Measurements from ENCODE around the gene OR51Q1. TPM values are rescaled to one million over a fixed set of nuclear protein-coding genes. Genes with fewer than 3 reads are reported as not detected.

Gene OR51Q1
- total and polyA plus RNA-seq, 4 donors, result not detected

- no peak for TF ChIP-seq FOXA1 (IDR thresholded peaks at IDR 0.05)
- TF ChIP-seq NR2F2 (IDR thresholded peaks at IDR 0.05), result no peak
- no peak for TF ChIP-seq TAF1 (conservative IDR thresholded peaks at IDR 0.05)
- no peak for TF ChIP-seq EGR1 (IDR thresholded peaks at IDR 0.05; ENCODE audit: low read depth in 2 of 2)
- TF ChIP-seq, protein P1, sequence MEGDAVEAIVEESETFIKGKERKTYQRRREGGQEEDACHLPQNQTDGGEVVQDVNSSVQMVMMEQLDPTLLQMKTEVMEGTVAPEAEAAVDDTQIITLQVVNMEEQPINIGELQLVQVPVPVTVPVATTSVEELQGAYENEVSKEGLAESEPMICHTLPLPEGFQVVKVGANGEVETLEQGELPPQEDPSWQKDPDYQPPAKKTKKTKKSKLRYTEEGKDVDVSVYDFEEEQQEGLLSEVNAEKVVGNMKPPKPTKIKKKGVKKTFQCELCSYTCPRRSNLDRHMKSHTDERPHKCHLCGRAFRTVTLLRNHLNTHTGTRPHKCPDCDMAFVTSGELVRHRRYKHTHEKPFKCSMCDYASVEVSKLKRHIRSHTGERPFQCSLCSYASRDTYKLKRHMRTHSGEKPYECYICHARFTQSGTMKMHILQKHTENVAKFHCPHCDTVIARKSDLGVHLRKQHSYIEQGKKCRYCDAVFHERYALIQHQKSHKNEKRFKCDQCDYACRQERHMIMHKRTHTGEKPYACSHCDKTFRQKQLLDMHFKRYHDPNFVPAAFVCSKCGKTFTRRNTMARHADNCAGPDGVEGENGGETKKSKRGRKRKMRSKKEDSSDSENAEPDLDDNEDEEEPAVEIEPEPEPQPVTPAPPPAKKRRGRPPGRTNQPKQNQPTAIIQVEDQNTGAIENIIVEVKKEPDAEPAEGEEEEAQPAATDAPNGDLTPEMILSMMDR (IDR thresholded peaks at IDR 0.05; ENCODE audit: low read depth, low read length, missing input control), result no peak
- no peak for TF ChIP-seq RXRA (IDR thresholded peaks at IDR 0.05)
- no peak for TF ChIP-seq SP1 (IDR thresholded peaks at IDR 0.05)
- no peak for TF ChIP-seq FOXA2 (IDR thresholded peaks at IDR 0.05)
- no peak for TF ChIP-seq HNF4G (IDR thresholded peaks at IDR 0.05)
- no peak for TF ChIP-seq GABPA (IDR thresholded peaks at IDR 0.05 in 1 of 2, conservative IDR thresholded peaks at IDR 0.05 in 1 of 2)
- no peak for TF ChIP-seq RAD21 (IDR thresholded peaks at IDR 0.05)
- TF ChIP-seq, protein P2, sequence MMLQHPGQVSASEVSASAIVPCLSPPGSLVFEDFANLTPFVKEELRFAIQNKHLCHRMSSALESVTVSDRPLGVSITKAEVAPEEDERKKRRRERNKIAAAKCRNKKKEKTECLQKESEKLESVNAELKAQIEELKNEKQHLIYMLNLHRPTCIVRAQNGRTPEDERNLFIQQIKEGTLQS (IDR thresholded peaks at IDR 0.05), result no peak
- TF ChIP-seq ZBTB33 (IDR thresholded peaks at IDR 0.05), result no peak
- no peak for TF ChIP-seq MAX (IDR thresholded peaks at IDR 0.05)
- TF ChIP-seq, protein P3, sequence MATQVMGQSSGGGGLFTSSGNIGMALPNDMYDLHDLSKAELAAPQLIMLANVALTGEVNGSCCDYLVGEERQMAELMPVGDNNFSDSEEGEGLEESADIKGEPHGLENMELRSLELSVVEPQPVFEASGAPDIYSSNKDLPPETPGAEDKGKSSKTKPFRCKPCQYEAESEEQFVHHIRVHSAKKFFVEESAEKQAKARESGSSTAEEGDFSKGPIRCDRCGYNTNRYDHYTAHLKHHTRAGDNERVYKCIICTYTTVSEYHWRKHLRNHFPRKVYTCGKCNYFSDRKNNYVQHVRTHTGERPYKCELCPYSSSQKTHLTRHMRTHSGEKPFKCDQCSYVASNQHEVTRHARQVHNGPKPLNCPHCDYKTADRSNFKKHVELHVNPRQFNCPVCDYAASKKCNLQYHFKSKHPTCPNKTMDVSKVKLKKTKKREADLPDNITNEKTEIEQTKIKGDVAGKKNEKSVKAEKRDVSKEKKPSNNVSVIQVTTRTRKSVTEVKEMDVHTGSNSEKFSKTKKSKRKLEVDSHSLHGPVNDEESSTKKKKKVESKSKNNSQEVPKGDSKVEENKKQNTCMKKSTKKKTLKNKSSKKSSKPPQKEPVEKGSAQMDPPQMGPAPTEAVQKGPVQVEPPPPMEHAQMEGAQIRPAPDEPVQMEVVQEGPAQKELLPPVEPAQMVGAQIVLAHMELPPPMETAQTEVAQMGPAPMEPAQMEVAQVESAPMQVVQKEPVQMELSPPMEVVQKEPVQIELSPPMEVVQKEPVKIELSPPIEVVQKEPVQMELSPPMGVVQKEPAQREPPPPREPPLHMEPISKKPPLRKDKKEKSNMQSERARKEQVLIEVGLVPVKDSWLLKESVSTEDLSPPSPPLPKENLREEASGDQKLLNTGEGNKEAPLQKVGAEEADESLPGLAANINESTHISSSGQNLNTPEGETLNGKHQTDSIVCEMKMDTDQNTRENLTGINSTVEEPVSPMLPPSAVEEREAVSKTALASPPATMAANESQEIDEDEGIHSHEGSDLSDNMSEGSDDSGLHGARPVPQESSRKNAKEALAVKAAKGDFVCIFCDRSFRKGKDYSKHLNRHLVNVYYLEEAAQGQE (IDR thresholded peaks at IDR 0.05), result no peak
- TF ChIP-seq HNF4A (conservative IDR thresholded peaks at IDR 0.05), result no peak
- no peak for TF ChIP-seq JUND (IDR thresholded peaks at IDR 0.05)
- TF ChIP-seq YY1 (IDR thresholded peaks at IDR 0.05), result no peak
- no peaks in the 10 kb centered on the region for H3K36me3 ChIP-seq (ENCODE audit: control insufficient read depth in 4 of 4, insufficient read depth in 3 of 4, low read depth in 1 of 4, low read length in 3 of 4)
- DNase-seq (ENCODE audit: low spot score), result no peak
- H3K4me1 ChIP-seq (ENCODE audit: control insufficient read depth in 4 of 4, insufficient read depth in 4 of 4, low read length in 3 of 4), result no peaks in the 10 kb centered on the region
- H3K27ac ChIP-seq (ENCODE audit: low read depth in 1 of 2, low read length in 2 of 2), result no peak overlapping the region
- no peak overlapping the region for H3K4me3 ChIP-seq (ENCODE audit: low read depth in 1 of 3, low read length in 3 of 3)
- no peaks in the 10 kb centered on the region for H3K27me3 ChIP-seq (ENCODE audit: control insufficient read depth in 4 of 4, insufficient read depth in 4 of 4, low read length in 3 of 4)
- H3K9ac ChIP-seq (ENCODE audit: low read depth in 1 of 2, low read length in 2 of 2), result no peak overlapping the region
- no peaks in the 10 kb centered on the region for H3K9me3 ChIP-seq (ENCODE audit: control insufficient read depth in 4 of 4, low read length in 3 of 4)
Observed at GRCh38 chr11:5405173-5405572, 16.7 kb upstream of the OR51Q1 start.
